PC-9 (cell line): Measurements from ENCODE around the gene ZNRF3.

Experiments used
- CTCF ChIP-seq: fragments of 200-600 bp; sonication (generic); conservative IDR thresholded peaks from 2 replicates; pipeline ENCODE4 v1.6.1; 2017; ENCODE audit warnings: mixed run types, antibody characterized with exemption, mild to moderate bottlenecking, moderate library complexity
- EZH2 ChIP-seq: fragments of 200-600 bp; sonication (generic); IDR thresholded peaks from 2 replicates; pipeline ENCODE4 v1.8.0; 2017; ENCODE audit warnings: antibody characterized with exemption, low read depth

- no peak for TF ChIP-seq CTCF
- TF ChIP-seq EZH2: no peak
These were observed 27.9 kb downstream of the ZNRF3 start for GRCh38 chr22:28911304-28911690.
